GM19467 (cell line): ENCODE results near the gene FMN1.

ENCODE experiments used
- ATAC-seq: cut with Tn5 transposase; IDR thresholded peaks from one replicate; pipeline ENCODE4 v1.9.1; 2021; ENCODE audit warnings: mild to moderate bottlenecking, moderate library complexity; ENCODE audit not compliant: unreplicated experiment

The FMN1 gene

DNA sequence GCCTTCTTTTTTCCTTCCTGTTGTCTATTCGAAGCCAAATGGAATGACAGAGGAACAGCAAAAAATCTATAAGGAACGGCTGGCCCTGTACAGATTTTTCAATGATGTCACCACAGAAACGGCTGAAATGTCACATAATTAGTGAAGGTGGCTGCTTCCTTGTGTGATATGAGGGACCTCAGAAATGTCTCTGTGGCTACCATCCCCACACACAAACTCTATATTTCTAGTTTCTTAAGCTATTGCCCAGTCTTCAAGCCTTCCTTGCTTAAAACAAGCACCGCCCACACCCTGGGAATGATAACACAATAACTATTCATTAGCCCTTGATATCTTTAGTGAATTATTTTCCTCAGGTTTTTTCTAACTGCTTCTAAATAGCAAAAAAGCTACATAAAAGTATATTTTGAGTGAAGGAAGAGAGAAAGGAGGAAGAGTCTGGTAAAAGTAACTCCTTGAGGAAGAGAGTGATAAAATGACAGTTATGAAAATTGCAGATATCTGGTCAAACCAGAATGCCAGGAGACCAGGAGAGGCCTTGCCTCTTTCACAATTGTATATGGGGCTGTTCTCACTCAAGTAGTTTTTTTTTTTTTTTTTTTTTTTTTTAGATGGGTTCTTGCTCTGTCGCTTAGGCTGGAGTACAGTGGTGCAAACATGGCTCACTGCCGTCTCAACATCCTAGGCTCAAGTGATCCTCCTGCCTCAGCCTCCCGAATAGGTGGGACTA is 38.7 kb downstream of the FMN1 start:
- ATAC-seq: no peak

DNA sequence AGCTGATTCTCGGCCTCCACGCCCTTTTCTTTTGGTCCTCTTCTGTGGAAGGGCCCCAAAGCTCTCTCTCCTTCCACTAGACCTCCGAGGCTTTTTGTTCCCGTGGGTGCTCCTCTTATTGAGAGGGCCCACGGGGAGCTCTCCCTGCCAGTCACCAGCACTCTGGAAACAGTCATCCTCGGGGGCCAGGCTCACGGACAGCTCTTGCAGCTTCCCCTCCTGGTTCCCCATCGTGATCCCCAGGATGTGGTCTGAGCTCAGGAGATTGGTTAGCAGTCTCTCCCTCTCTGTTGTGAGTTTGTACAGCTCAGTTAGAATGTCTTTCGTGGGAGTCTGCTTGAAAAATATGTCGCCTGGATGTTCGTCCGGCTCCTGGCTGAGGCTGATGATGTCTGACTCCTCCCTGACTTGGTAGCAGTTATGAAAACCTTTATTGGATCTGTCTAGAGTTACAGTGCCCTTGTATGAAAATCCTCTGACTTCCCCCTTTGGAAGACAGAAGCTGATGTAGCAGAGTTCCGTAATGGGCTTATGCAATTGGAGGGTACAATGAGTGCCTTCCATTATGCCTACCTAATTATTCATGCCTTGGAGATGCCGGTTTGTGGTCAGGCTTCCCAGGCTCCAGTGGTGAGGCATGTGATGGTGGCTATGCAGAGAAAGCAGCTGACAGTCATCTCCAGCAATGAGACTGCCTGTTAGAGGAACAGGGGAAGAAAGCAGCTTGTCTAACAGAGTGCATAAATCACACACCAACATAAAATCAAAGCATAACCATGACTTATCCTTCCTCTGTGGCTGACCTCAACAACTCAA is 40.0 kb downstream of the FMN1 start:
- no peak for ATAC-seq

DNA sequence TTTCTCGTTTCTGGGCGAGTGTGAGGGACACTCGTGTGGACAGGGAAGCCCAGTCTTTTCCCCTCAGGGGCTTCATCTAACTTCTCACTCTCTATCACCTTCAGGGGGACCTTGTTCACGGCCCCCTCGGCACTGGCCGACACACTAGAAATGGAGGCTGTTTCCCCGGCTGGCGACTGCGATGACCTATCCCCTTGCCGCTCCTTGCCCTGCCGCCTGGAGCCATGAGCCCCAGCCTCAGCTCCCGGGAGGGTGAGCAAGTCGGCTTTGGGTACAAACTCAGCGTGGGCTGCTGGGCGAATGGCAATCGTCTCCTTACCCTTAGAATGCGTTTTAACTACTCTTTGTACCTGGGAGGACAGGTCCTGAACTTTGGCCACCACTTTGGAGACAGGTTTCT is 41.0 kb downstream of the FMN1 start:
- ATAC-seq: no peak

DNA sequence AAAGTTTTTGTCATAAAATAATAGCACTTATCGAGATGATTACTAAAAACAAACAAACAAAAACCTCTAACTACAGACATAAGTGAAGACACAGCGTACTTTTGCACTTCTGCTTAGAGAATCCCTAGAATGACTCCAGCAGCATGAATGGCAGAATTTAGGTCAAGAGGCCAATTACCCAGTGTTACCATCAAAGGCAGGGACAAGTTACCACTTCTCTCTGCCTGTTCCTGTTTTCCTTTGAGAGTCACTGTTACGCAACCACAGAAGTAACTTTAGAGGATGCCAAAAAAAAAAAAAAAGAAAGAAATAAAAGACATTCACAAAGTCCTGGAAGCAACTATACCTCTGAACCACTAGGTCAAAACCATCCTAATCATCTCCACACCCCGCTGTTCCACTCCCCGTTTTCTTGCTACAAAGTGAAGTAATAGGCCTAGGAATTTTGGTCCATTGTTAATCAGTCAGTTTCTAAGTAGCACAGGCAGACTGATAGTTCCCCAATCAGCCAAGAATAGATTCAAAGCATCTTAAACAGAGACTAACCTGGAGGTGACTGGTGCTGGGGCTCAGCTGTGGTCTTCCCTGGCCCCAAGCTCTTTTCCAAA is 41.9 kb downstream of the FMN1 start:
- ATAC-seq: no peak

DNA sequence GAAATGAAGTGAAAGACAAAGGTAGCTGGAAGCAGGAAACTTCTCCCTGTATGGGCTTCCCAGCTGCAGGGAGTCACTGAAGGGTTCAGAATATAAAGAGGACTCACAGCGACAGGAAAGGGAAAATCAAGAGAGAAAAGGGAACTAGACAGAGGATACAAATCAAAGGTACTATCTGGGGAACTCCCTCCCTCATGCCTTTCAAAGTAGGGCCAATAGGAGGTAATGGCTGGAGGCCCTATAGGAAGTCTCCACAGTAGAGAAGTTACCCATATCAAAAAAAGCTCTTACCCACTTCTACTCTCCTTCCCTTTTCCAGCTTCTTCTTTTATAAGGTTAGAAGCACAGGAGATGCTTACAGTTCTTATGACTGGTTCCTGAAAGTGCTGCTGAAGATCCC is 43.5 kb downstream of the FMN1 start:
- no peak for ATAC-seq

DNA sequence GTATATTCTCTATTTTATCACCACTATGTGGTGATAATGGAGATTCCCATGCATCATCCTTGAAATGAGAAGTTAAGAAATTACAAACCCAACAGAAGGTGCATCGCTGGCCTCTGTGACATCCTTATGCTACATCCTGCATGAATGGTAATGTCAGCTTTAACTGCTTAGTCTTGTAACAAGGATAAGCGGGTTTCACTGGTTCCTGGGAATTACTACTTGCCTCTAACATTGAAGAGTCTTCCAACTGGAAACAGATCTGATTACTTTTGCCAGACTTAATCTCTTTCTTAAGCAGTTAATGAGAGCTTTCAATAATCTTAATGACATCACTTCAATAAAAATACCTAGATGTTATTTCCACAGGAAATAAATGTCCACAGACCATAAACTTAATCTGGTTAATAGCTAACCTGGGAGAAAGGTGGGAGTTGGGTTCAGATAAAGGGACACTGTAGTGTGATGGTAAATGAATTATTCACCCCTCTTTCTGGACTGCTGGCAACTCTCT is 44.0 kb downstream of the FMN1 start:
- ATAC-seq: no peak

DNA sequence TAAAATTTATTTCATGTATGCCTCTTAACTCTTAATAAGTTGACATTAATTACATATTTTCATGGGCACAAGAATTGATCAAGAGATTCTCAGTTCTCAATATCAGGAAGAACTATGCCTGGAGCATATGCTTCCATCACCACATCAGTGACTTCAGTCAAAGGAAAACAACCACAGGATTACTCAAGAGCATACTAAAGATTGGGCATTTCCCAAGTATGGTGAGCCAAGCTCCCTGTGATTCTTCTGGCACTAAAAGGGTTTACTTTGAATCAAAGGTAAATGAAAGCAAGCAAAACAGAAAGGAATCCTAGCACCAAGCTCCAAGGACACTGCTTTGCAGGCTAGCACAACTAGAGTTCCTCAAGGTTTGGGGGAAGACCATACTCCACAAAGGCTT is 44.6 kb downstream of the FMN1 start:
- no peak for ATAC-seq

DNA sequence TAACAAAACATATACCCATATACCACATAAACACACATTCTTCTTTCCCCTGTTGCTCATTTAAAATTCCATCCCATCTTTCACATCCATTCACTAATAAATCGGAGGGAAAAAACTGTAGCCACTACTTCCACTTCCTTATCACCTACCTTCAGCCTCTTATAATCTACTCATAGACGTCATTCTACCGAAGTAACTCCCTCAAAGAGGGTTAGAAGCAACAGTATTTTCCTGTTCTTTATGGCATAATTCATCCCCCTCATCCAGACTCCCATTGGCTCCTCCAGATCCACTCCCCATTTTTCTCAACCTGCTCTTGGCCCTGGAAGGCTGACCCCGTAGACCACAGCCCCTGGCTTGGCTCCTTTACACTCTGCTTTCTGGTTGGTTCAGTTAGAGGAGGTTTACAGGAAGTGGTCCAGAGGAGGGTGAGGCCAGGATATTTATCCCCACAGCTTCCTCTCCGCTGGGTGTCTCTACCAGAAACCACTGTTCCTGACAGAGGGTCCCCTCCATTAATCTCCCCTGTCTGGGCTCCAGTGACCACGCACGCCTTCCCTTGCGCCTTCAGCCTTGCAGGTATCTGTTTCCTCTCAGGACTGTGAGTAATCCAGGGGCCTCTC is 46.3 kb downstream of the FMN1 start:
- no peak for ATAC-seq

DNA sequence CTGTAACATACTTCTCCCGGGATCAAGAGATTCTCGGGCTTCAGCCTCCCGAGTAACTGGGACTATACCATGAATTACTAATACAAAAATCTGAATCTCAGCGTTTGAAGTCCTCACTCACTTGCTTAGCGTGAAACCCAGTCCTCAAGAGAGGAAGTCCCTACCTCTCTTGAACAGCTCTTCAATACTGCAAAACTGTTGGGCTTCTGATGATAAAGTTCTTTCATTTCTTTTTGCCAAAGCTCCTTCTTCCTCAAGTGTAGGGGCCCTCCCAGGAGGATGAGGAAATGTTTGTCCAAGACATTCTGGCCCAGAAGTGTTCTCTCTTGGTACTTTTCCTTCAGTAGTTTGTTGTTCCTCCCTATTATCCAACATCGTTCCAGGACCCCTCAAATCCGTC is 48.5 kb downstream of the FMN1 start:
- no peak for ATAC-seq

DNA sequence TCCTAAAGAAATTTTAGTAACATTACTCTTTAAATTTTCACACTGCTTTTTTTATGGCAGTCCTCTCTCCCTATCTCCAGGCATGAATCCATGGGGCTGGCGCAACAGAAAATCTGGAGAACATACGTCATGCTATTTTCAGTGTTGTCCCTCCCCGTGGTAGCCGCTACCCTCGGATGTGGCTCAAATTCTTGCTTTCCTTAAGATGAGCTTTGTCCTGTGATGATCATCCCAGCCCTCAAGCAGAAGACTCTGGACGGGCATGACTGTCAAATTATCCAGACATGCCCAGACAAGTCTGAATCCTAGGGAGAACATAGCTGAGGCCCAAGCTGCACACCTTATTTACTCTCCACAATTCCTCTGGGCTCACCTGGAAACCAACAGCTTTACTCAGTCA is 49.1 kb downstream of the FMN1 start:
- ATAC-seq: no peak

DNA sequence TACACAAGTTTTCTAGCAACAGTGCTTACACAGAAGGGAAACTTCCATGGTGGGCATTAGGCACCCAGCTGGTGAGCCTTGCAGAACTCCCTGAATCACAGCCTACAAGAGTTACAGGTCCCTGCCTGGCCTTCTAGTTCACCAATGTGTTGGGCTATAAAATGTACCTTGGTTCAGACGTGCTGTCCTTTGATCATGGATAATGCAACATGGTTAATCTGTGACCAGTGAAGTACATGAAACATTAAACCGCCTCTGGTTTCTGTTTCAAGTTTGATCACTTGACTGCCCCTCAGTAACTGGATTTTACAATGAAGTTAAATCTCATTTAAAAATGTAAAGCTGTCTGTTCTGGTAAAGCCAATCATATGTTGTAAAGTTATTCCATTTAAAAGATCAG is 51.8 kb downstream of the FMN1 start:
- peak; percentile 85 for ATAC-seq

DNA sequence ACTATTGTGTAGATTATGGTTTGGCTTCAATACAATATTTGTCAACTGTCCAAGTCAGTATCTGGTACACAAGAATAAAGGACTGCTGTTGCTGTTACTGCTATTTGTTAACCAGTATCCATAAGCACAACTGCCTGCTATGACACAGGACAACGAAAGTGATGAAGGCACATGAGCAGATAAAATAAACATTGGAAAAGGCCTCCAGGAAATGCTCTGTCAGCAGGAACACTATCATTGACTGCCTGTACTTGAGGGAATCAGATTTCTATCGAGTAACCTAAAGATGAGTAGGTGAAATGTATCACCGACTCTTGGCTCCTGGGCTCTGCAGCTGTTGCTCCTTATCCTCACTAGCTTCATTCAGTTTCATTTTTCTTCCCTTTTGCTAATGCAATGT is 56.5 kb downstream of the FMN1 start:
- no peak for ATAC-seq

DNA sequence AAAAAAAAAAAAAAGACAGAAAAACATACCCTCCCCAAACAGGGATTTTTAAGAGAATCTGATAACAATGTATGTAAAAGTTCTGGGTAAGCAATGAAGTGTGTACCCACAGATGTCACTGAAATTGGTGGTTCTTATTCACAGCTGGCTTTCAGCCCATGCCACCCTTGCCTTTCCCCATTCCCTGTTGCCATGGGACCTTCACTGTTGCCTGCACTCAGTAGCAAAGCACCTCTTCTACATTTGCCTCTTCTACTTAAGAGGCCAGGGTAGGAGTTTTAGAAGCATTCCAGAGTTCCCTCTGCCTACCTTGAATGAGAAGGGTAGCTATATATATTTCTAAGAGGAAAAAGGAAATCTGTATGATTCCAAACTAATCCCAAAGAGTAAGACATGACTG is 57.4 kb downstream of the FMN1 start:
- ATAC-seq: no peak

DNA sequence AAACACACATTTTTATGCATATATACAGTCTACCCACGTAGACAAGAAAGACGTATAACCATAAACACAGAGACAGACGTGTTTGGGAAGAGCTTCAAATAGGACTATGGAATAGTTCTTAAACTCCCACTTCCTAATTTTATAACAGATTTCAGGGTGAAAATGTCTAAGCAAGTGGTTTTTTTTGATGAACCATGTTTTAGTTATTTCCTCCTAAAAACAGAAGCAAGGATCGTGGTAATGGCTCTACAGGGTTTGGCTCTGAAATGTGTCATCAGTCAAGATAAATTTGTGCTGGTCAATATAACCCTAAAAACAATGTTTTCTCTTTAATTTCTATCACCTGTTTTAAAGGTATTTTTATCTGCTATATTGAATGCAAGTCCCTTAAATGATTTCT is 58.2 kb downstream of the FMN1 start:
- ATAC-seq: no peak

DNA sequence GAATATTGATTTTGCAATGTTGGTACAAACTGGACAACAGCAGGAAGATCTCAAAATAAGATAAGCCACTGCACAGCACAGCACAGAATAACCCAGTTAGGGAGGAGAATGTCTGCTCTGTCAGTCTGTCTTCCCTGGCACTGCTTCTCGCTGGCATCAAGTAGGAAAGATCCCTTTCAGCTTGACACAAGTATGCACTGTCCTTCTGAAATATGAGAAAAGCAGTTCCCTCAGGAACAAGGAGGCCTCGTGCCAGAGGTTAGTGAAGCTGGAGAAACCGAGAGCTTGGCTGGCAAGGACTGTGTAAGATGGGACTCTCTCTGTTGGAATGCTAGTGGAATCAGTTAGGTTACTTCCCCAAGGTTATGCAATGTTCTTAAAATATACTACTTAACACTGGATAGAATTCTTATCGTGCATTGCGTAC is 59.1 kb downstream of the FMN1 start:
- no peak for ATAC-seq

DNA sequence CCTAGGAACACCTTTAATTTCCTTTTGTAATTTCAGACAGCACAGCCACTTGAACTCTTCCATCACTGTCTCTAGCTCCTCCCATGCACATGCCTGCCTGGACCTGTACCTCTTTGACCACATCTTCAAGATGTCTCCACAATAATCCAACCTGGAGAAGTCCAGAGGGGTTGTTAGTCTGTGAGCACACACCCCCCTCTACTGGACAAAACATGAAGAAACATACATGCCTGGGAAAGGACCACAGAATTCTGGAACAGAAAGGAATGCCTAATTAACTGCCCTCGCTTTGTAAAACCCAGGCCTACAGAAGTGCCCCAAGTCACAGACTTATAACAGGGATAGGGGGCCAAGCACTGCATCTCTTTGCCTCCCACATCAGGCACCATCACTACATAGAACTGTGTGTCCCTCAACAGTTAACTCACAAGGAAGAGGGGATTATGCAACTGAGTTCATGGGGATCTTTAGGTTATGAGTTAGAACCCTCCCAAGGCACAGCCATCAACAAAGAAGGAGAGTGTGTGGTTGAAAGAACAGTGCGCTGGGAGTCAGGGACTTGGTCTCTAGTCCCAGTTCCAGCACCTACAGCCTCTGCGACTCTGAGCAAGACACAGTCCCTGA is 61.7 kb downstream of the FMN1 start:
- ATAC-seq: no peak

DNA sequence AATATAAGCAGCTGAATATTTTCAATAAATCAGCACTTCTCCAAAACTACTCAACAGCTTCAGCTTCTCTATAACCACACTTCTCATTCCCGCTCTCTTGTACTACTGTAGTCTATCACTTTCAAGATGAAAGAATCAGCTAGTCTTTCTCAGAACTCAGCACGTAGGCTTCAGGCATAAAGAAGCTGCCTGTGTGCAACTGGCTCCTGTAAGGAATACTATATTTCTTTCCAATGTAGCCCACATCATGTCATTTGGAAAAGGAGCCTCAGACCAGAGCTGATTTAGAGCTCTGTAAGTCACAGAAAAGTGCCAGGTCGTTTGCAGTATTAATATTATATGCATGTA is 62.3 kb downstream of the FMN1 start:
- no peak for ATAC-seq

DNA sequence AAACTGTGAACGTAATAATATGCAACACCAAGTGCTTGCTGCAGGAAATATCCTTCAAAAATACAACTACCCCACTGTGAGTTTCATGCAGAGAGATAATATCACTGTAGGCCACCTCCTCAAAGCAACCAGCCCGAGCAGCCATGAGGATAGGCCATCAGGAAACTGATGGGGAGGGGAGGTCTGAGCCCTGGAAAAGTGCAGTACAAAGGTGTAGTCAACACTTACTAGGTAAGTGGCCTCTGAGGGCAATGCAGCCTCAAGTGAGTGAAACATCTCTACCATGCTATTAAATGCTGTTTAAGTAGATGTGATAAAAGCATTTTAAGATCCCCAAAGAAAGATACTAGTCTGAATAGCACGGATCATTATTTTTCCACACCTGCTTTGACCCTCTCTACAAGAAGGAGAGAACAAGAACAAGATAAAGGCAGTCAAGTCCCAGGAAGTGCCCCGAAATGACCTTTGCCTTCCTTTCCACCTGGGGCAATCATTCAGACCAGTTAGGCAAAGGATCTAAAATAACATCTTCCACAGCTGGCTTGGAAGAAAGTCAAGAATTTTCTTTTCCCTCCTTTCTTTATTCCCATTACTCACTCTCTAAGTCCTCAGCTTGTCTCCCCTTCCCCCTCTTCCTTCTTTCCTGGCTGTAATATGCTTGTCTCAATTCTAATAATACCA is 62.8 kb downstream of the FMN1 start:
- ATAC-seq: no peak

DNA sequence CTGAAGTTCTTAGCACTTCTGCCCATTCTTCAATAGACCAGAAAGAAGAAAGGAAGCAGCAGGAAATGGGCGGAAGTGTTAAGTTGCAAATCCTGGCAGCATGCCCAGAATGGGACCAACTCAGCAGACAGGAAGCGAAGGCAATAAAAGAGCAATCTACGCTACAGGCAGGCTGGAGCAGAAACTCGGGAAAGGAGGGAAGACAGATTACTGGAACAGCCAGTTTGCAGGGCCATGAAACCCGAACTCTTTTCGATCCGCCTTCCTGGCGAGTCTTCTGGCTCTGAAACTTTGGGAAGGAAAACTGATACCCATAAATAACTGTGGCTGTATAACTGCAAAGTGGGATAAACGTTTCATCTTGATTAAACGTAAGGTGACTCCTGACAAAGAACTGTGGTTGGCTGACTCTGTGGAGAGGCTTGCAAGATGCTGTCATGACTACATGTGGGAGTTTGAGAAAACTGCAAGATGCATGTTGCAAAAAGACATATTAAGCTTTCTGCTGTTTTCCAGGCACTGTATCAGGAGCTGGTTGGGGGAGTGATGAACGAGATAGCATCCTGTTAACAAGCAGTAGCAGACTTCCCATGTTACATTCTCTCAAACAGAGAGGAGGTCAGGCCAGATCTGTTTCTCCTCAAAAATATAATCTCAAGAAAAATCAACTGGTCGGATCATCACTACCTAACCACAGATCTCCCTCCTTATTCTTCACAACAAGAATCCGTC is 67.8 kb downstream of the FMN1 start:
- no peak for ATAC-seq
